Fibroblast of mammary gland (primary cell): ENCODE data around the gene TNS4.
A peak's percentile ranks its signal among the peaks of the same experiment; 100 is the strongest.

Source experiments
- DNase-seq: peaks from one replicate; pipeline ENCODE4 v3.0.0-alpha.2; 2010; ENCODE audit warnings: low read depth
- H3K4me3 ChIP-seq: 2 replicates; pipeline ENCODE4 v1.5.1; 2011; ENCODE audit warnings: low read depth, mild to moderate bottlenecking, low read length, moderate library complexity; ENCODE audit not compliant: control insufficient read depth
- CTCF ChIP-seq: conservative IDR thresholded peaks from 2 replicates; pipeline ENCODE4 v1.5.1; 2011; ENCODE audit warnings: low read depth, low read length, inconsistent platforms; ENCODE audit not compliant: control insufficient read depth, insufficient read depth

Gene TNS4

GRCh38 chr17:40498281-40499084 lies 2.9 kb downstream of the TNS4 start:
- H3K4me3 ChIP-seq, result no peak overlapping the region
- TF ChIP-seq CTCF, result no peak
- no peak for DNase-seq

- TF ChIP-seq CTCF, result no peak
- no peak overlapping the region for H3K4me3 ChIP-seq
- DNase-seq, result peak; percentile 69
Measured at GRCh38 chr17:40497695-40498094, 3.7 kb downstream of the TNS4 start.

GRCh38 chr17:40496634-40497420 lies 4.6 kb downstream of the TNS4 start:
- TF ChIP-seq CTCF, result no peak
- no peak for DNase-seq
- no peak overlapping the region for H3K4me3 ChIP-seq

- DNase-seq, result no peak
- no peak for TF ChIP-seq CTCF
- no peak overlapping the region for H3K4me3 ChIP-seq
Measured at GRCh38 chr17:40496170-40496569, 5.3 kb downstream of the TNS4 start.

- no peak for DNase-seq
- no peak overlapping the region for H3K4me3 ChIP-seq
- no peak for TF ChIP-seq CTCF
Measured at GRCh38 chr17:40495140-40495539, 6.3 kb downstream of the TNS4 start.

- no peak for TF ChIP-seq CTCF
- no peak overlapping the region for H3K4me3 ChIP-seq
- no peak for DNase-seq
Measured at GRCh38 chr17:40493697-40494096, 7.7 kb downstream of the TNS4 start.
